ENCODE results near the gene ATP2B3.
A peak's percentile ranks its signal among the peaks of the same experiment; 100 is the strongest.

The ATP2B3 gene

DNA sequence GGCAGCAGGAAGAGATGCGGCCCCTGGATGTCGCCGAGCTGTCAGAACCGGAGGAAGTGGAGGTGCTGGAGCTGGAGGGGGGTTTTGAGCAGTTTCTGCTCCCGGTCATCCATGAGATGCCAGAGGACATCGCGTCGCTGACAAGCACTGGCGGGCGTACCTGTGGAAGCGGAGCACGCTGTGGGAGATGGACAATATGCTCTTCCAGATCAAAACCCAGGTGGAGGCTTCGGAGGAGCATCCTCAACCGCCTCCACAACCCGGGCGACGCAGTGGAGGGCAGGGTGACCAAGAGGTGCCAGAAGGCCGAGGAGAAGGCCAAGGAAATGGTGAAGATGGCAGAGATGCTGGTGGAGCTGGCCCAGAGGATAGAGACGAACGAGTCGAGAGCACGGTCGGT is 89.1 kb downstream of the ATP2B3 start:
- TF ChIP-seq, protein P1, sequence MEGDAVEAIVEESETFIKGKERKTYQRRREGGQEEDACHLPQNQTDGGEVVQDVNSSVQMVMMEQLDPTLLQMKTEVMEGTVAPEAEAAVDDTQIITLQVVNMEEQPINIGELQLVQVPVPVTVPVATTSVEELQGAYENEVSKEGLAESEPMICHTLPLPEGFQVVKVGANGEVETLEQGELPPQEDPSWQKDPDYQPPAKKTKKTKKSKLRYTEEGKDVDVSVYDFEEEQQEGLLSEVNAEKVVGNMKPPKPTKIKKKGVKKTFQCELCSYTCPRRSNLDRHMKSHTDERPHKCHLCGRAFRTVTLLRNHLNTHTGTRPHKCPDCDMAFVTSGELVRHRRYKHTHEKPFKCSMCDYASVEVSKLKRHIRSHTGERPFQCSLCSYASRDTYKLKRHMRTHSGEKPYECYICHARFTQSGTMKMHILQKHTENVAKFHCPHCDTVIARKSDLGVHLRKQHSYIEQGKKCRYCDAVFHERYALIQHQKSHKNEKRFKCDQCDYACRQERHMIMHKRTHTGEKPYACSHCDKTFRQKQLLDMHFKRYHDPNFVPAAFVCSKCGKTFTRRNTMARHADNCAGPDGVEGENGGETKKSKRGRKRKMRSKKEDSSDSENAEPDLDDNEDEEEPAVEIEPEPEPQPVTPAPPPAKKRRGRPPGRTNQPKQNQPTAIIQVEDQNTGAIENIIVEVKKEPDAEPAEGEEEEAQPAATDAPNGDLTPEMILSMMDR (conservative IDR thresholded peaks at IDR 0.05; ENCODE audit: low read depth, low read length), result no peak
- H2AFZ ChIP-seq (ENCODE audit: low read depth), result no peak overlapping the region
- no peak overlapping the region for H3K27ac ChIP-seq
- no peaks in the 10 kb centered on the region for H3K4me1 ChIP-seq (ENCODE audit: low read depth, poor library complexity, severe bottlenecking)
- no peak overlapping the region for H3K4me2 ChIP-seq
- no peaks in the 10 kb centered on the region; the same call in 1 of the 2 replicates for H3K27me3 ChIP-seq (ENCODE audit: insufficient read depth, low read depth)
- H3K36me3 ChIP-seq (ENCODE audit: insufficient read depth), result no peaks in the 10 kb centered on the region
- H3K9ac ChIP-seq, result no peak overlapping the region
- no peaks in the 10 kb centered on the region for H4K20me1 ChIP-seq (ENCODE audit: insufficient read depth)
- no peak overlapping the region for H3K4me3 ChIP-seq (IDR thresholded peaks at IDR 0.05; ENCODE audit: insufficient read depth, low read depth, low read length)
- no peaks in the 10 kb centered on the region for H3K79me2 ChIP-seq (ENCODE audit: insufficient read depth, low read depth)

GRCh38 chrX:153608376-153608775 is 90.9 kb downstream of the ATP2B3 start:
- H3K36me3 ChIP-seq (ENCODE audit: insufficient read depth), result no peaks in the 10 kb centered on the region
- H4K20me1 ChIP-seq (ENCODE audit: insufficient read depth), result no peaks in the 10 kb centered on the region
- H3K4me2 ChIP-seq, result no peak overlapping the region

GRCh38 chrX:153608806-153609205 is 91.4 kb downstream of the ATP2B3 start:
- Histone ChIP-seq H3K9ac (no peak overlapping the region), H3K79me2 (ENCODE audit: insufficient read depth, low read depth) (no peaks in the 10 kb centered on the region), H3K4me3 (IDR thresholded peaks at IDR 0.05; ENCODE audit: insufficient read depth, low read depth, low read length) (no peak overlapping the region), H2AFZ (ENCODE audit: low read depth) (no peak overlapping the region), H3K4me2 (no peak overlapping the region), H3K36me3 (ENCODE audit: insufficient read depth) (no peaks in the 10 kb centered on the region), H4K20me1 (ENCODE audit: insufficient read depth) (no peaks in the 10 kb centered on the region), H3K27me3 (ENCODE audit: insufficient read depth, low read depth) (peaks cover 6% of the 10 kb centered on the region; the same call in 1 of the 2 replicates), H3K27ac (no peak overlapping the region), H3K4me1 (ENCODE audit: low read depth, poor library complexity, severe bottlenecking) (no peaks in the 10 kb centered on the region)
- TF ChIP-seq, protein P1 (conservative IDR thresholded peaks at IDR 0.05; ENCODE audit: low read depth, low read length), result no peak

More at GRCh38 chrX:153608376-153608775, 90.9 kb downstream of the ATP2B3 start:
- Histone ChIP-seq H3K27me3 (ENCODE audit: insufficient read depth, low read depth) (peaks cover 4% of the 10 kb centered on the region; the same call in 1 of the 2 replicates), H3K27ac (no peak overlapping the region), H3K79me2 (ENCODE audit: insufficient read depth, low read depth) (no peaks in the 10 kb centered on the region), H3K9ac (no peak overlapping the region), H2AFZ (ENCODE audit: low read depth) (no peak overlapping the region), H3K4me3 (IDR thresholded peaks at IDR 0.05; ENCODE audit: insufficient read depth, low read depth, low read length) (no peak overlapping the region), H3K4me1 (ENCODE audit: low read depth, poor library complexity, severe bottlenecking) (no peaks in the 10 kb centered on the region)
- TF ChIP-seq, protein P1 (conservative IDR thresholded peaks at IDR 0.05; ENCODE audit: low read depth, low read length), result no peak

GRCh38 chrX:153609917-153610835 is 92.7 kb downstream of the ATP2B3 start:
- Histone ChIP-seq H4K20me1 (ENCODE audit: insufficient read depth) (no peaks in the 10 kb centered on the region), H3K79me2 (ENCODE audit: insufficient read depth, low read depth) (no peaks in the 10 kb centered on the region), H3K4me3 (IDR thresholded peaks at IDR 0.05; ENCODE audit: insufficient read depth, low read depth, low read length) (no peak overlapping the region), H3K27ac (no peak overlapping the region), H3K4me2 (peak overlapping the region; percentile 57), H3K4me1 (ENCODE audit: low read depth, poor library complexity, severe bottlenecking) (no peaks in the 10 kb centered on the region), H2AFZ (ENCODE audit: low read depth) (peak overlapping the region; percentile 67), H3K36me3 (ENCODE audit: insufficient read depth) (no peaks in the 10 kb centered on the region), H3K27me3 (ENCODE audit: insufficient read depth, low read depth) (peaks cover 18% of the 10 kb centered on the region; the same call in 1 of the 2 replicates), H3K9ac (no peak overlapping the region)
- TF ChIP-seq, protein P1 (conservative IDR thresholded peaks at IDR 0.05; ENCODE audit: low read depth, low read length), result peak; percentile 62

Data from KMS-11 (cell line).